Transverse colon (tissue), 3 donors: ENCODE measurements around the gene WDR5B.

ENCODE experiments used
- CTCF ChIP-seq, 5 experiments: fragments of 200-600 bp in 3 of 5; fragments of 450-650 bp in 2 of 5; sonication (generic) in 3 of 5; IDR thresholded peaks; 1 replicate in 2 of 5; 2 replicates in 3 of 5; pipeline ENCODE4 v1.5.1; 2016 to 2017; ENCODE audit warnings: antibody characterized with exemption in 5 of 5, inconsistent platforms in 3 of 5, mild to moderate bottlenecking in 2 of 5, moderate library complexity in 1 of 5
- POLR2A ChIP-seq: fragments of 450-650 bp; IDR thresholded peaks from one replicate; pipeline ENCODE4 v1.6.1; 2016; ENCODE audit warnings: antibody characterized with exemption, mild to moderate bottlenecking, moderate library complexity

- TF ChIP-seq POLR2A (no peak), CTCF (IDR thresholded peaks at IDR 0.05) (no peak)
Observed at GRCh38 chr3:122464659-122465058, 48.8 kb upstream of the WDR5B start.
